Endodermal cell (in vitro differentiated cells): Measurements from ENCODE around the gene EZR. TPM values are rescaled to one million over a fixed set of nuclear protein-coding genes. Genes with fewer than 3 reads are reported as not detected.

ENCODE experiments used
- DNase-seq: peaks from one replicate; pipeline ENCODE4 v3.0.0-alpha.2; 2017
- H3K27ac ChIP-seq: 2 replicates; pipeline ENCODE4 v1.5.1; 2013; ENCODE audit warnings: mild to moderate bottlenecking, low read depth, low read length, moderate library complexity
- H3K27me3 ChIP-seq: 2 replicates; pipeline ENCODE4 v1.6.1; 2013; ENCODE audit warnings: mild to moderate bottlenecking, low read length, moderate library complexity; ENCODE audit not compliant: insufficient read depth, control insufficient read depth, poor library complexity, severe bottlenecking
- H3K36me3 ChIP-seq: 2 replicates; pipeline ENCODE4 v1.7.0; 2013; ENCODE audit warnings: mild to moderate bottlenecking, low read length, moderate library complexity; ENCODE audit not compliant: control insufficient read depth, insufficient read depth
- H3K4me1 ChIP-seq: one replicate; pipeline ENCODE4 v1.7.0; 2013; ENCODE audit warnings: low read length; ENCODE audit not compliant: control insufficient read depth, insufficient read depth
- H3K4me3 ChIP-seq: 2 replicates; pipeline ENCODE4 v1.5.1; 2013; ENCODE audit warnings: mild to moderate bottlenecking, low read length, moderate library complexity
- H3K9ac ChIP-seq: 2 replicates; pipeline ENCODE4 v1.6.1; 2013; ENCODE audit warnings: mild to moderate bottlenecking, low read length, moderate library complexity; ENCODE audit not compliant: poor library complexity, severe bottlenecking; ENCODE audit errors: extremely low read depth
- H3K9me3 ChIP-seq: 2 replicates; pipeline ENCODE4 v1.6.1; 2013; ENCODE audit warnings: mild to moderate bottlenecking, low read length, moderate library complexity; ENCODE audit not compliant: control insufficient read depth
- H3K27ac Mint-ChIP-seq: 2 replicates; pipeline ENCODE4 v1.8.0; 2020; ENCODE audit warnings: mixed read lengths
- H3K27me3 Mint-ChIP-seq: 2 replicates; pipeline ENCODE4 v1.8.0; 2021; ENCODE audit warnings: mild to moderate bottlenecking, mixed read lengths; ENCODE audit not compliant: insufficient read depth
- H3K36me3 Mint-ChIP-seq: 2 replicates; pipeline ENCODE4 v1.8.0; 2020; ENCODE audit warnings: low read depth, mixed read lengths
- H3K4me1 Mint-ChIP-seq: 2 replicates; pipeline ENCODE4 v1.8.0; 2020; ENCODE audit warnings: mixed read lengths
- H3K4me3 Mint-ChIP-seq: 2 replicates; pipeline ENCODE4 v1.8.0; 2020; ENCODE audit warnings: mild to moderate bottlenecking, moderate library complexity, mixed read lengths
- H3K9me3 Mint-ChIP-seq: 2 replicates; pipeline ENCODE4 v1.8.0; 2020; ENCODE audit warnings: mild to moderate bottlenecking, mixed read lengths
- CTCF ChIP-seq: fragments of 200-600 bp; sonication (generic); conservative IDR thresholded peaks from 2 replicates; pipeline ENCODE4 v1.5.0; 2021; ENCODE audit warnings: antibody characterized with exemption, mild to moderate bottlenecking
- WGBS, 2 experiments: methylation state at CpG; one replicate each; pipeline versions ENCODE4 v1.1.5 to v1.1.7; 2013; ENCODE audit warnings: missing lambda C conversion rate in 2 of 2, mixed read lengths in 1 of 2; ENCODE audit not compliant: insufficient coverage in 1 of 2, insufficient read length in 1 of 2; 5-methylcytosine and 5-hydroxymethylcytosine counted together
- total RNA-seq, 2 donors: library from RNA; stranded (reverse); fragmentation: NEBNext Ultra II Directional in 1 of 2; extraction: Animal tissue kit (Norgen Biotek cat#: 25700) in 1 of 2; gene quantifications; 2 replicates in 1 of 2; 3 replicates in 1 of 2; pipeline ENCODE4 v1.2.1, GENCODE V29; 2021

The EZR gene
- total RNA-seq, 2 donors from 2014 or later, result 145 to 209 TPM

GRCh38 chr6:158755636-158756035 is 63.5 kb downstream of the EZR start:
- no peak overlapping the region for H3K4me3 Mint-ChIP-seq
- Histone ChIP-seq H3K4me3 (no peak overlapping the region), H3K9me3 (no peaks in the 10 kb centered on the region), H3K4me1 (no peaks in the 10 kb centered on the region), H3K36me3 (no peaks in the 10 kb centered on the region), H3K9ac (no peak overlapping the region), H3K27ac (no peak overlapping the region), H3K27me3 (no peaks in the 10 kb centered on the region)
- peaks cover 1% of the 10 kb centered on the region for H3K27me3 Mint-ChIP-seq
- H3K9me3 Mint-ChIP-seq, result no peaks in the 10 kb centered on the region
- H3K27ac Mint-ChIP-seq, result no peak overlapping the region
- WGBS, 2 experiments, result 90 to 92% methylated on average over 13 of the region's 13 CpGs
- peaks cover 23% of the 10 kb centered on the region for H3K4me1 Mint-ChIP-seq
- peak; percentile 50 for DNase-seq
- no peak for TF ChIP-seq CTCF
- H3K36me3 Mint-ChIP-seq, result no peaks in the 10 kb centered on the region

- no peak overlapping the region for H3K4me3 ChIP-seq
- no peak overlapping the region for H3K27ac Mint-ChIP-seq
- H3K9ac ChIP-seq, result no peak overlapping the region
- no peaks in the 10 kb centered on the region for H3K27me3 ChIP-seq
- DNase-seq, result peak; percentile 35
- no peaks in the 10 kb centered on the region for H3K4me1 ChIP-seq
- H3K36me3 ChIP-seq, result no peaks in the 10 kb centered on the region
- H3K36me3 Mint-ChIP-seq, result no peaks in the 10 kb centered on the region
- no peak overlapping the region for H3K4me3 Mint-ChIP-seq
- no peak for TF ChIP-seq CTCF
- no peaks in the 10 kb centered on the region for H3K9me3 ChIP-seq
- 93 to 98% methylated on average over 10 to 11 of the region's 11 CpGs for WGBS, 2 experiments
- H3K27me3 Mint-ChIP-seq, result peaks cover 1% of the 10 kb centered on the region
- H3K9me3 Mint-ChIP-seq, result no peaks in the 10 kb centered on the region
- H3K4me1 Mint-ChIP-seq, result peaks cover 21% of the 10 kb centered on the region
- no peak overlapping the region for H3K27ac ChIP-seq
Measured at GRCh38 chr6:158754738-158755137, 64.4 kb downstream of the EZR start.

- peak; percentile 22 for DNase-seq
- no peak overlapping the region for H3K4me3 Mint-ChIP-seq
- peaks cover 1% of the 10 kb centered on the region for H3K27me3 Mint-ChIP-seq
- H3K36me3 Mint-ChIP-seq, result no peaks in the 10 kb centered on the region
- H3K4me1 Mint-ChIP-seq, result peaks cover 20% of the 10 kb centered on the region
- no peaks in the 10 kb centered on the region for H3K9me3 Mint-ChIP-seq
- Histone ChIP-seq H3K27me3 (no peaks in the 10 kb centered on the region), H3K4me3 (no peak overlapping the region), H3K27ac (no peak overlapping the region), H3K9me3 (no peaks in the 10 kb centered on the region), H3K4me1 (no peaks in the 10 kb centered on the region), H3K9ac (no peak overlapping the region), H3K36me3 (no peaks in the 10 kb centered on the region)
- WGBS, 2 experiments, result 91% methylated on average over 8 to 9 of the region's 9 CpGs
- TF ChIP-seq CTCF, result no peak
- no peak overlapping the region for H3K27ac Mint-ChIP-seq
Measured at GRCh38 chr6:158753811-158754210, 65.4 kb downstream of the EZR start.
